ENCODE measurements around the gene DYSF.

GRCh38 chr2:71661782-71662181, 208.4 kb downstream of the DYSF start:
- TF ChIP-seq POLR2AphosphoS5 (IDR thresholded peaks at IDR 0.05; ENCODE audit: low read depth, low read length) (no peak), POLR2A (IDR thresholded peaks at IDR 0.05; ENCODE audit: low read depth, low read length) (no peak)
